WERI-Rb-1 (cell line): Measurements from ENCODE around the gene POU6F2.

Source experiments
- DNase-seq: peaks from one replicate; pipeline ENCODE4 v3.0.0-alpha.2; 2020
- H3K27ac ChIP-seq: fragments of 250-450 bp; sonication (Bioruptor Pico); 2 replicates; pipeline ENCODE4 v1.5.1; 2020; ENCODE audit warnings: mild to moderate bottlenecking, moderate library complexity
- H3K27me3 ChIP-seq: fragments of 250-450 bp; sonication (Bioruptor Pico); 2 replicates; pipeline ENCODE4 v1.5.1; 2021; ENCODE audit warnings: mild to moderate bottlenecking, low read depth, moderate library complexity; ENCODE audit not compliant: insufficient read depth, severe bottlenecking
- H3K36me3 ChIP-seq: fragments of 250-450 bp; sonication (Bioruptor Pico); 2 replicates; pipeline ENCODE4 v1.5.1; 2020; ENCODE audit warnings: mild to moderate bottlenecking, moderate library complexity
- H3K4me3 ChIP-seq: 2 replicates; pipeline ENCODE4 v1.5.1; 2011; ENCODE audit warnings: low read depth, mild to moderate bottlenecking, control low read depth, low read length
- H3K9me3 ChIP-seq: fragments of 250-450 bp; sonication (Bioruptor Pico); 2 replicates; pipeline ENCODE4 v1.5.1; 2021; ENCODE audit warnings: mild to moderate bottlenecking, moderate library complexity; ENCODE audit not compliant: severe bottlenecking
- CTCF ChIP-seq: IDR thresholded peaks from 2 replicates; pipeline ENCODE4 v1.5.1; 2011; ENCODE audit warnings: low read depth, mild to moderate bottlenecking, control low read depth, inconsistent platforms, low read length

The POU6F2 gene

GRCh38 chr7:39464350-39465054 is 486.8 kb downstream of the POU6F2 start:
- Histone ChIP-seq H3K27ac (no peak overlapping the region), H3K9me3 (no peaks in the 10 kb centered on the region), H3K4me3 (no peak overlapping the region), H3K27me3 (no peaks in the 10 kb centered on the region), H3K36me3 (no peaks in the 10 kb centered on the region)
- TF ChIP-seq CTCF, result no peak
- no peak for DNase-seq

GRCh38 chr7:39465055-39465929 is 487.6 kb downstream of the POU6F2 start:
- Histone ChIP-seq H3K4me3 (peak overlapping the region; percentile 29), H3K9me3 (no peaks in the 10 kb centered on the region), H3K27ac (no peak overlapping the region), H3K36me3 (no peaks in the 10 kb centered on the region), H3K27me3 (no peaks in the 10 kb centered on the region)
- TF ChIP-seq CTCF, result peak; percentile 78
- peak; percentile 34 for DNase-seq

- DNase-seq, result no peak
- H3K4me3 ChIP-seq, result no peak overlapping the region
- H3K36me3 ChIP-seq, result no peaks in the 10 kb centered on the region
- H3K9me3 ChIP-seq, result no peaks in the 10 kb centered on the region
- H3K27ac ChIP-seq, result no peak overlapping the region
- no peaks in the 10 kb centered on the region for H3K27me3 ChIP-seq
- TF ChIP-seq CTCF, result no peak
Measured at GRCh38 chr7:39468261-39468660, 490.6 kb downstream of the POU6F2 start.

GRCh38 chr7:39468808-39469374 is 491.2 kb downstream of the POU6F2 start:
- TF ChIP-seq CTCF, result no peak
- H3K4me3 ChIP-seq, result no peak overlapping the region
- no peak for DNase-seq
- no peaks in the 10 kb centered on the region for H3K27me3 ChIP-seq
- H3K36me3 ChIP-seq, result no peaks in the 10 kb centered on the region
- H3K27ac ChIP-seq, result no peak overlapping the region
- no peaks in the 10 kb centered on the region for H3K9me3 ChIP-seq

GRCh38 chr7:39480901-39481300 is 503.2 kb downstream of the POU6F2 start:
- H3K9me3 ChIP-seq, result no peaks in the 10 kb centered on the region
- TF ChIP-seq CTCF, result no peak
- no peaks in the 10 kb centered on the region for H3K27me3 ChIP-seq
- no peak overlapping the region for H3K4me3 ChIP-seq
- no peaks in the 10 kb centered on the region for H3K36me3 ChIP-seq
- no peak overlapping the region for H3K27ac ChIP-seq
- DNase-seq, result no peak
